ENCODE results near the gene TRIM65.

DNA sequence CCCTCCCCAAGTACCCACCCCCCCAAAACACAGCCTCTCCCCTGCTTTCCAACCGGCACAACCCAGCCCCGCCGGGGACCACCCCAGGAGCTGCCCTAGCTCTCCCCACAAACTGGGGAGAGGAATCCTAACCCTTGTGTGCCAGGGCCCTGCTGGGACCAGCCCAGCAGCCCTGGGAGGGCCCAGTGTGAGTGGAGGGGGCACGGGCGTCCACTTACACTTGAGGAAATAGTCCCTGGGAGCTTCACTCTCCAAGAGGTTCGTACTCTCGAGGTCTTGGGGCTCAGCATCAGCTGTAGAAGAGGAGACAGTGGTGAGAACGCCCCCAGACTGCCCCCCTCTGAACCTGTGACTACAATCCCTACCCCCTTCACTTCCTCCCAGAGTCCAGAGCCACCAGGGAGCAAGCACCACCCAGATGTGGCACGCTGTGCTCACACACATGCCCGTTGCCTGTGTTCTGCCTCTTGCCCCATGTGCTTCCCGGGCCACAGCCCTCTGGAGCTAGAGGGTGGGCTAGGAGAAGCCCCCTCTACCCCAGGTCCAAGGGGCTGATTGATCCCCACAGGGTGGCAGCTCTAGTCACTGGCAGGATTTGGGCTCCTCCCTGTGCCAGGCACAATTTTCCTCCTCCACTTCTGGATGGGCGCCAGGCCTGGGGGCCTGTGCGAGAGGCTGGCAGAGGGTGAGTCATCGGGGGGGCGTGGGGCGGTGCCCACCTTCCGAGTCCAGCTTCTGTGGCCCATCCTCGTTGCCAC is 21.4 kb downstream of the TRIM65 start:
- TF ChIP-seq CTCF (IDR thresholded peaks at IDR 0.05; ENCODE audit: low read length): no peak
- TF ChIP-seq EZH2 (IDR thresholded peaks at IDR 0.05; ENCODE audit: borderline replicate concordance, low read length): no peak

Measured in OCI-LY1 (cell line).